GF-D8 (cell line): ENCODE results near the gene CFAP45.

Source experiments
- DNase-seq: peaks from one replicate; lab custom pipeline; 2025; lab: John Stamatoyannopoulos, UW

Gene CFAP45

GRCh38 chr1:159936273-159936904 lies 36.4 kb upstream of the CFAP45 start:
- DNase-seq = peak; percentile 15

DNA sequence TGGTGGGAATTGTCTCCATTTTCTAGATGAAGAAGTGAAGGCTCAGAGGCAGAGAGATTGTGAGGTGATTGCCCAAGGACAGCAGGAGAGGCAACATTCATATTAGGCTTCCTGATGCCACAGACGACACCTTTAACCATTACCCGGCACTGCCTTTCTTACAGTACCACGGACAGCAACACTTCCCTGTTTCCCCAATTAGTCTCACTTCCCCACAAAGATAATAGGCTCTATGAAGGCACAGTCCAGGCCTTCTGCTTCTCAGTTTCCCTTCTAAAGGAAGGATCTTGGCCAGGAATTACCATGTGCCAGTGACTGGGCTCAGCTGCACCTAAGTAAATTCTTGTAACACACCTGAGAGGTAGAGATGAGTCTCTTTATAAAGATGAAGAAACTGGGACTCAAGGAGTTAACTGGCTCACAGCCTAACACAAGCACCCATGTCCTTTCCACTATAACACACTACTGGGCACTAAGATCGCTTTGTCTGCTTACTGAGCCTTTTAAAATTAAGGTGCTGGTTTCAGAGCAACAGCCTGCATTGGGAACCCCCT lies 35.8 kb upstream of the CFAP45 start:
- no peak for DNase-seq

GRCh38 chr1:159935305-159935704 lies 35.3 kb upstream of the CFAP45 start:
- no peak for DNase-seq

DNA sequence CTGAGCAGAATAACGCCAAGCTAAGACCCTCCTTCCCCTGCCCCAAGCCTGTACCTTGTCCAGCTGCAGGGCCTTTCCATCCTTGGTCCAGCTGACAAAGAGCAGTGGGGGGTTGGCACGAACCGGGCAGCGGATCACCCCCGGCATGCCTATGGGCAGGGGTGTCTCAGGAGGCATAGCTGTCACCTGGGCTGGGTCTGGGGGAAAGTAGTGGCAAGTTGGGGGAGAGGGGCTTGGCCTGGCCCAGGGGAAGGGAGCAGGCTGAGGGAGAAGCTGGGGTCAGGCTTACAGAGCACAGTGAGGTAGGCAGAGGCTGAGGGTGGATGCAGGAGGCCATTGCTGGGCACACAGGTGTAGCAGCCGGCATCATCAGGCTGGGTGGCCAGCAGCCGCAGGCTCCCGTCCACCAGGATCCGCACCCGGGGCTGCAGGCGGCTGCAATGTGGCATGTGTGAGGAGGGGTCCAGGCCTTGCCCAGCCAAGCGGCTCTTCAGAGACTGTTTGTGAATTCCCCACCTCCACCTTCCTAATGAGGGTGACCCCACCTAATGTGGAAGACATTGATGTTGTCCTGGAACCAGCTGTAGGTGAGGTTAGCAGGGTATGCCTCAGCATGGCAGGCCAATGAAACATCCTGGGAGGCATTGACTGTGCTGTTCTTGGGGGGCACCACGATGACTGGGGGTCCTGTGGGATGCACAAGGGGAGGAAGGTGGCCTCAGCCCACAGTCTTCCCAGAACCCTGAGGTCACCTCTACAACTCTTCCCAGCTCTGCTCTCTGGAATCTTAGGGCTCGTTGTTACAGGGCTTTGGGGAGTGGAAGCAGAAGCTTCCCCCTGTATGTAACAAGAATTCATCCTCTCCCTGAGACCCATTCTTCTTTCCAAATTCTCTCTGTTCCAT lies 34.4 kb upstream of the CFAP45 start:
- DNase-seq = no peak

- no peak for DNase-seq
These were observed 33.4 kb upstream of the CFAP45 start for GRCh38 chr1:159933347-159933746.

DNA sequence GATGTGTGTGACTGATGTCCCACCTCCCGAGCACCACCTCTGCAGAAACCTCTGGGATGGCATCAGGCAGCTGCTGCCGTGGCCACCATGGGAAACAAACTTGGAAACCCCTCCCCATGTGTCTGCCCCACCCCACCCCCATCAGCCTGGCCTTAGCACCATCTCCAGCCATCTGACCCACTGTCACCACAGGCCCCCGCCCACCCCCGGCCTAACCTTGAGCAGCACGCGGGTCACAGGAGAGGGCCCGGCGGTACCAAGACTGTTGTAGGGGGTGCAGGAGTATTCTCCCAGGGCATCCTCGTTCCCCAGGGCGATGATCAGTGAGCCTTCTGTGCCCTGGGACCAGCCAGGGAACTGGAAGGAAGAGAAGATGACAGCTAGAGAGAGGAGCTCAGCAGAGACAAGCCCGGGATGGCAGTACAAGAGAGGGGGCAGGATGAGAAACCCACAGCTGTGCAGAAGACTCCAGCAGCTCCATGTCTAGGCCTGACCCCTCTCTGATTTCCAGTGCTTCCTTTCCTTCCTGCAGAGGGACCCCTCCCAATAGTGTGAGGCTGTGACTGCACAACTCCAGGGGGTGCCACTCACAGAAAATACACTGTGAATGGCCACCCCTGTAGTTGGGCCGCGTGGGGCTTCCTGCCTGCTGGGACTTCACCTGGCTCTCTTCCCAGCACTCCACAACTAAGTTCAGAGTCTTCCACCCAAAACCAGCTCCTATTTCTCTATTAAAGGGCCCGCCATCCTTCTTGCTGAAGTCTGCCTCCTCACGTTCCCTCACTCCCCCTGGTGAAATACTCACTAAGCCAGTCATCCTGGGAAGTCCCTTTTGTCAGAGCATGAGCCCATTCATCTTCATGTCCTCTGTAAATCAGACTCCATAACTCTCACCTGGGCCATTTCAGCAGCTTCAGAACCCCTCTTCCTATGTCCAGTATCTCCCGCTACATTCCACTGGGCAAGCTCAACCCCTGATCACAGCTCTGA lies 32.6 kb upstream of the CFAP45 start:
- no peak for DNase-seq

DNA sequence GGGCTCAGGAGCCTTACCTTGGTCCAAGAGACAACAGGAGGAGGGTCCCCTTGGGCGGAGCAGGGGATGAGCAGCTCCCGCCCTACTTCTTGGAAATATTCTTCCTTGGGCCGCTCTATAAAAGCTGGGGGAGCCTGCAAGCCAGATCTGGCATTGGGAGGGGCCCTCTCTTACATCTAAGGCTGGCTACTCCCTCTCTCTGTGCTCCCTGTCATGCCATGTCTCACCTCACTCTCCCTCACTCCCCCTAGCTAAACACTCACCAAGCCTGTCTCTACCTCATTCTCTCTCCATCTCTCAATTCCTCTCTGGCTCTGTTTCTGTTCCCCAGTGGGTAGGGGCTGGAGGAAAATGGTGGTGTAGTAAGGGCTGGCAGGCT lies 31.8 kb upstream of the CFAP45 start:
- no peak for DNase-seq

GRCh38 chr1:159931101-159931794 lies 31.3 kb upstream of the CFAP45 start:
- no peak for DNase-seq

DNA sequence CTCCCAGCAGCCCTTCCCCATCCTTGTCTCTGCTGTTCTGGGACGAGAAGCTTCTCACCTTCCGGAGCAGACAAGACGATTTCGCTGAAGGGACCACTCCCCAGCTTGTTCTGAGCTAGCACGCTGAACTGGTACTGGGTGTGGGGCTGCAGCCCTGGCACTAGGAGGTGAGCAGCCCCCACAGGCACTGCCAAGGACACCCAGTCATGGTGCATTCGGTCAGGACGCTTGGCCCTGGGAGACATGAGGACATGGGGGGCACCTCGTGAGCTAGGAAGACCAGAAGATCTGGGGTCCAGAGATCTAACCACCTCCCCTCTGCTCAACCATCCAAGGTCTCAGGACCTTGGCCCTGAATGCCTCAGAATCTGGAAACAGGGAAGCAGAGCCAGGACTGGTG lies 30.7 kb upstream of the CFAP45 start:
- DNase-seq = no peak

- DNase-seq = no peak
These were observed 30.3 kb upstream of the CFAP45 start for GRCh38 chr1:159930216-159930615.

DNA sequence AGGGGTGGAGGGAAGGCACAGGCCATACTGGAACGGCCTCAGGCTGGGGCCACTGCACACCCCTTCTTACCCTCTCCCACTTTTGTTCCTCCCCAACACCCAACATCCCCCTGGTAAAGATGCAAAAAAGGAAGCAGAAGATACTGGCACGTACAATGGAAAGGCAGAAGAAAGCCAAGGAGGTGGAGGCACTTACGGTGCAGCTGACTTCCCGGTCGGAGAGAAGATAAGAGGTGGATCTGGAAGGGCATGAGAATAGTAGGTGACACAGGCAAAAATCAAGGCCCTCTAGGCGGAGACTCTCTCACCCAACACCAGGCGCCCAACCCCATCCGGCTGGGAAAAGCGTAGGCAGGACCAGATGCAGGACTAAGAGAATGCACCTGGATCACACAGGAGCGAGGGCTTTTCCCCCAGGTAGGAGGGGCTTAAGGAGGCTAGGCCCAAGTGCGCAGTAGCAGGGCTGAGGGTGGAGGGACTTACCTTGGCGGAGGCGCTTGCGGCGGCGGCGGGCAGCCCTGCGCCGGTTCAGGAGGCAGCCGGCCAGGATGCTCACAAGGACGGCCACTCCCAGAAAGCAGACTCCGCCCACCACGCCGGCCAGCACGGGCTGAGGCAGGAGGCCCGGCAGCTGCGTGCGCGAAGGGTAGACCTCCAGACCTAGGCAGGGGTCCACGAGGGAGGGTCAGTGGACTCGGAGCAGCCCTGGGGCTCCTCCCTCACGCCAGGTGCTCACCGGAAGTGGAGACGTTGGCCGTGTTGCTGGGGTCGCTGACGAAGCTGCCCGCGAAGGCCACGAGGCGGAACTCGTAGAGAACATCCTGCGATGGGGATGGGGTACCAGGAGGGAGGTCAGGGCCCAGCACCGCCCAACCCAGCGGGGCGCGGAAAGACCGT lies 29.4 kb upstream of the CFAP45 start:
- no peak for DNase-seq

DNA sequence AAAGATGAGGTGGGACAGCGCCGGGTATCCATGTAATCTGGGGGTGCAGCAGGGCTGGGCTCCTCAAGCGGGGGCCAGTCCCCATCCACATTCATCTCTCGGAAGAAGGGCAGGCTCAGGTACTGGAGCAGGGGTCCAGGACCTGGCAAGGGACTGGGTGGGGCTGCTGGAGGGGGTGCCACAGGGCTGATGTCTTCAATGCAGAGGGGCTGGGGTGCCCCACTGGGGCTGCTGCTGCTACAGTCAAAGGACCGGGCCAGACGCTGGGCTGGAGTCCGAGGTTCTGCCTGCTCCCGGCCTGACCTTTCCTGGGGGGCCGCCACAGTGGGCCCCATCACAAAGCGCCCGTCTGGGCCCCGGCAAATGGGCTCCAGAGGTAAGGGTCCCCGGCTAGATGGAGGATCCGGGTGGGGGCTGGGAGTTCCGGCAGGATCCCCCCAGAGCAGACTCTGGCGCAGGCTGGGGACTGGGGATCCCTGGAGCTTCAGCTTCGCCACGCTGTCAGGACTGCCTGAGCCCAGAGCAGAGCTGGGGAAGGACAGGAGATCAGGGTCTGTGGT lies 28.6 kb upstream of the CFAP45 start:
- DNase-seq = no peak

- no peak for DNase-seq
These were observed 28.0 kb upstream of the CFAP45 start for GRCh38 chr1:159927849-159928431.

GRCh38 chr1:159927211-159927848 lies 27.4 kb upstream of the CFAP45 start:
- no peak for DNase-seq

- DNase-seq = no peak
These were observed 25.7 kb upstream of the CFAP45 start for GRCh38 chr1:159925719-159926078.

DNA sequence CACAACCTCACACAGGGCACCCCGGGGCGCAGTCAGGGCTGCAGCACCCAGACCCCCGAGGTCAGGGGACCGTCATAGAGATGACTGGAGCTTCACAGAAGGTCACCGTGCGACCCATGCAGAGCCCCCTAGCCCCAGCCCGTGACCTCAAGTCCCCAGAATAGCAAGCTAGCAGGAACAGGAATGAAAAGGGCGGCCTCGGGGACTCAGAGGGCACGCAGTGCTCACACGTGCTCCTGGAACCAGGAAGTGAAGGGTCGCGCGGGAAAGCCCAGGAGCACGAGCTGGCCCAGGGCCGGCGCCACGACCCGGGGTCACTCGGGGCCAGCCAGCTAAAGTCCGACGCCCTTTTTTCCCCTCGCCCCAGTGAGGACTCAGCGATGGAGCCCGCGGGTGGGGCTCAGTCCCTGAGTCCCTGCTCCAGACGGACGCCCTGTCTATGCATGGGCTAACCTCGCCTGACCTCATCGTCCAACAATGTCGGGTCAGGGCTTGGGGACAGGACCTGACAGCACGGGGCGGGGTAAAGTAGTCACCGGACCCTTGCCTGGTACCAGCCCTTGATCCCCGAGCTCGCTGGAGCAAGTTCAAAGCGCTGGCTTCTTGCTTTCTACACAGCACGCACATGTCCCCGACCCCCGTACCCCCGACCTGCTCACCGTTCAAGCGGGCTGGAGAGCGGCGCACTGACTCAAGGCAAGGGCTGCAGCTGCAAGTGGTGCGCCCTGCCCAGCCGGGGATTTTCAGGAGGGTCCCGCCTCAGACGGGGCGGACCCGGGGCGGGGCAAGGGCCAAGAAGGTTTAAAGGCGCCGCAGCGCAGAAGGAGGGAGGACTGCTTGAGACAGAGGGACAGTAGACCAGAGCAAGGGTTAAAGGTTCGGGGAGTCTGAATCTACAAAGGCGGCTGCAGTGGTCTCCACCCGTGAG lies 25.1 kb upstream of the CFAP45 start, which contains the start of gene TAGLN2:
Gene TAGLN2 (minus strand): TSS at position 717 of the 928 bp plus-strand sequence. CDS start 4,998 bp downstream, outside the sequence.
- DNase-seq = peak; percentile 73

DNA sequence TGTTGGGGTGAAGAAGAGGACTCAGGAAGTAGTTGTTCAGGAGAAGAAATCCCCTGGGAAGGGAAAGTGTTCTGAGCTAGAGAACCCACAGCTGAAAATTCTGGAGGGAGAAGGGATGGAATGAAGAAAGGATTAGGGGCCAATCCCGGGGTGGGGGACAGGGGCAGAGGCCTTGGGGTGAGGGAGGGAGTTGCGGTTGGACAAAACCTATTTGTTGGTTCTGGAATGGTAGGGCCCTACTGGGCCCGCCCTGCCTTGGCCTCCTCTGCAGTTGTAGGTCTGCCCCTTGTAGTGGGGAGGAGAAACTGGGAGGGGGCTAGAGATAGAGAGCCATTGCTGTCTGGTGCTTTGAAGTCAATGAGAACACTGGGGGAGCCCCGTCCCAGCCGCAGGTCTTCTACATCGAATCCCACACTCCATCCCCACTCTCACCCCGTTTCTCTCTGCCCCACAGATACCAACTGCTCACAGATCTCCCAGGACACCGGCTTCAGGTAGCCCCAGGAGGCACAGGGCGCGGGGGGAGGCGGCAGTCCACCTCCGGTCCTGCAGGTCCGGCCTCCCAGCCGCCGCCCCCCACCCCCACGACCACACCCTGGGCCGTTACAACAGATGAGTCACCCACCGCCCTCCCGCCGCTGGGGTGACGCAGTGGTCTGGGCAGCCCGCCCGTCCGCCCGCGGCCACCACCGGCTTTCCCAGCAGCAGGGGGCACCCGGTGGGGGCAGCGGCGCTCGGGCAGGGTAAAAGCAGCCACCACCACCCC lies 24.2 kb upstream of the CFAP45 start:
- no peak for DNase-seq
